Measurements from ENCODE around the gene ANKRD60. TPM values are rescaled to one million over a fixed set of nuclear protein-coding genes. Genes with fewer than 3 reads are reported as not detected.

ANKRD60 gene
- total RNA-seq, 1 donor from 2014 or later: not detected

GRCh38 chr20:58260006-58260405 is 31.6 kb upstream of the ANKRD60 start:
- Mint-ChIP-seq H3K4me3 (no peak overlapping the region), H3K36me3 (peaks cover 16% of the 10 kb centered on the region), H3K27me3 (ENCODE audit: low read depth) (no peaks in the 10 kb centered on the region), H3K4me1 (no peaks in the 10 kb centered on the region), H3K9me3 (peaks cover 9% of the 10 kb centered on the region), H3K27ac (no peak overlapping the region)
- no peak for DNase-seq (ENCODE audit: low spot score in 2 of 2, unreplicated experiment in 2 of 2)
- no peak for TF ChIP-seq CTCF (IDR thresholded peaks at IDR 0.05; ENCODE audit: unreplicated experiment)

GRCh38 chr20:58256842-58257241 is 28.4 kb upstream of the ANKRD60 start:
- H3K27me3 Mint-ChIP-seq (ENCODE audit: low read depth): no peaks in the 10 kb centered on the region
- peaks cover 40% of the 10 kb centered on the region for H3K36me3 Mint-ChIP-seq
- H3K9me3 Mint-ChIP-seq: peaks cover 31% of the 10 kb centered on the region
- no peak for TF ChIP-seq CTCF (IDR thresholded peaks at IDR 0.05; ENCODE audit: unreplicated experiment)
- DNase-seq (ENCODE audit: low spot score in 2 of 2, unreplicated experiment in 2 of 2): no peak
- no peak overlapping the region for H3K4me3 Mint-ChIP-seq
- no peak overlapping the region for H3K27ac Mint-ChIP-seq
- no peaks in the 10 kb centered on the region for H3K4me1 Mint-ChIP-seq

- Mint-ChIP-seq H3K4me1 (no peaks in the 10 kb centered on the region), H3K36me3 (peaks cover 40% of the 10 kb centered on the region), H3K4me3 (no peak overlapping the region), H3K9me3 (peaks cover 31% of the 10 kb centered on the region), H3K27ac (no peak overlapping the region), H3K27me3 (ENCODE audit: low read depth) (no peaks in the 10 kb centered on the region)
- DNase-seq (ENCODE audit: low spot score in 2 of 2, unreplicated experiment in 2 of 2): no peak
- TF ChIP-seq CTCF (IDR thresholded peaks at IDR 0.05; ENCODE audit: unreplicated experiment): no peak
These were observed 27.9 kb upstream of the ANKRD60 start for GRCh38 chr20:58256307-58256706.

- Mint-ChIP-seq H3K27ac (no peak overlapping the region), H3K4me3 (no peak overlapping the region), H3K27me3 (ENCODE audit: low read depth) (no peaks in the 10 kb centered on the region), H3K4me1 (peaks cover 5% of the 10 kb centered on the region), H3K9me3 (peaks cover 31% of the 10 kb centered on the region), H3K36me3 (peaks cover 45% of the 10 kb centered on the region)
- DNase-seq (ENCODE audit: low spot score in 2 of 2, unreplicated experiment in 2 of 2): no peak
- TF ChIP-seq CTCF (IDR thresholded peaks at IDR 0.05; ENCODE audit: unreplicated experiment): no peak
These were observed 26.4 kb upstream of the ANKRD60 start for GRCh38 chr20:58254890-58255289.

GRCh38 chr20:58251979-58252591 is 23.6 kb upstream of the ANKRD60 start:
- H3K36me3 Mint-ChIP-seq: peaks cover 46% of the 10 kb centered on the region
- H3K9me3 Mint-ChIP-seq: peaks cover 29% of the 10 kb centered on the region
- H3K27ac Mint-ChIP-seq: no peak overlapping the region
- TF ChIP-seq CTCF (IDR thresholded peaks at IDR 0.05; ENCODE audit: unreplicated experiment): no peak
- H3K27me3 Mint-ChIP-seq (ENCODE audit: low read depth): no peaks in the 10 kb centered on the region
- H3K4me1 Mint-ChIP-seq: peaks cover 5% of the 10 kb centered on the region
- H3K4me3 Mint-ChIP-seq: no peak overlapping the region
- DNase-seq (ENCODE audit: low spot score in 2 of 2, unreplicated experiment in 2 of 2): no peak

All from mesothelial cell of epicardium (in vitro differentiated cells).